PC-3 (cell line): Measurements from ENCODE around the gene PIGO. TPM values are rescaled to one million over a fixed set of nuclear protein-coding genes. Genes with fewer than 3 reads are reported as not detected.

Experiments used
- ATAC-seq: fragments of 200-7000 bp; cut with Tn5 transposase; 2 replicates; pipeline ENCODE4 v1.9.1; 2020; ENCODE audit warnings: mild to moderate bottlenecking, moderate library complexity
- BruUV-seq: library from RNA; stranded (reverse); fragments of 400-500 nt; replicated peaks from 2 replicates; lab custom pipeline; 2021; lab: Mats Ljungman, UMichigan
- CTCF ChIA-PET: fragments of 300-600 bp; sonication (Branson Sonifier 250); formaldehyde crosslinking; loops from one replicate; lab custom pipeline; 2022; ENCODE audit warnings: antibody characterized with exemption; lab: Charles Lee
- POLR2A ChIA-PET: fragments of 300-600 bp; sonication (Branson Sonifier 250); formaldehyde crosslinking; loops from one replicate; lab custom pipeline; 2022; ENCODE audit warnings: antibody characterized with exemption; ENCODE audit not compliant: unreplicated experiment; lab: Charles Lee
- DNase-seq: peaks from one replicate; pipeline ENCODE4 v3.0.0-alpha.2; 2015
- H2AFZ ChIP-seq: fragments of 300-600 bp; sonication (generic); 2 replicates; pipeline ENCODE4 v1.6.0; 2016; ENCODE audit warnings: antibody characterized with exemption, low read length
- H3F3A ChIP-seq: fragments of 300-600 bp; sonication (generic); one replicate; pipeline ENCODE4 v1.6.0; 2017; ENCODE audit warnings: antibody characterized with exemption, low read length, control low read depth, mild to moderate bottlenecking; ENCODE audit not compliant: unreplicated experiment
- H3K27ac ChIP-seq: fragments of 300-600 bp; sonication (generic); 2 replicates; pipeline ENCODE4 v1.5.1; 2016; ENCODE audit warnings: mild to moderate bottlenecking, low read length
- H3K27me3 ChIP-seq: fragments of 300-600 bp; sonication (generic); 2 replicates; pipeline ENCODE4 v1.6.1; 2016; ENCODE audit warnings: low read length, mixed read lengths
- H3K36me3 ChIP-seq: fragments of 300-600 bp; sonication (generic); 2 replicates; pipeline ENCODE4 v1.6.1; 2016; ENCODE audit warnings: low read depth, mixed run types, low read length, mixed read lengths
- H3K4me1 ChIP-seq: fragments of 300-600 bp; sonication (generic); 2 replicates; pipeline ENCODE4 v1.5.1; 2016; ENCODE audit warnings: low read length; ENCODE audit not compliant: insufficient read depth
- H3K4me2 ChIP-seq: fragments of 300-600 bp; sonication (generic); 2 replicates; pipeline ENCODE4 v1.6.0; 2016; ENCODE audit warnings: low read length
- H3K4me3 ChIP-seq: fragments of 300-600 bp; sonication (generic); 2 replicates; pipeline ENCODE4 v1.5.1; 2016; ENCODE audit warnings: mild to moderate bottlenecking, low read length, mixed read lengths
- H3K79me2 ChIP-seq: fragments of 300-600 bp; sonication (generic); 2 replicates; pipeline ENCODE4 v1.6.1; 2017; ENCODE audit warnings: low read length, mixed read lengths
- H3K9ac ChIP-seq: fragments of 300-600 bp; sonication (generic); 2 replicates; pipeline ENCODE4 v1.6.0; 2016; ENCODE audit warnings: mild to moderate bottlenecking, low read length
- H3K9me2 ChIP-seq: fragments of 300-600 bp; sonication (generic); replicated peaks from 2 replicates; pipeline ENCODE4 v1.6.1; 2016; ENCODE audit warnings: mixed run types, low read length, mixed read lengths
- H3K9me3 ChIP-seq: fragments of 300-600 bp; sonication (generic); 2 replicates; pipeline ENCODE4 v1.6.1; 2016; ENCODE audit warnings: low read length, mixed read lengths
- H4K20me1 ChIP-seq: fragments of 300-600 bp; sonication (generic); 2 replicates; pipeline ENCODE4 v1.6.1; 2016; ENCODE audit warnings: low read length, mixed read lengths
- EZH2 ChIP-seq: fragments of 300-600 bp; sonication (generic); IDR thresholded peaks from one replicate; pipeline ENCODE4 v1.6.1; 2017; ENCODE audit warnings: antibody characterized with exemption, mild to moderate bottlenecking, low read length; ENCODE audit not compliant: unreplicated experiment
- EZH2phosphoT487 ChIP-seq: fragments of 300-600 bp; sonication (generic); IDR thresholded peaks from 2 replicates; pipeline ENCODE4 v1.6.1; 2018; ENCODE audit warnings: mild to moderate bottlenecking, antibody characterized with exemption, low read length, borderline replicate concordance
- intact Hi-C: fragments of 100-400 bp; cut with micrococcal nuclease; formaldehyde crosslinking; loops from 2 replicates; pipeline ENCODE4 v1.9.0; 2023
- total RNA-seq: library from RNA; depleted of rRNA; stranded (reverse); fragments of >200 nt; gene quantifications from 2 replicates; pipeline ENCODE4 v1.2.3, GENCODE V29; 2014
- TF ChIP-seq, protein P1 (sequence below): fragments of 300-600 bp; sonication (generic); conservative IDR thresholded peaks from 2 replicates; pipeline ENCODE4 v1.5.1; 2017; ENCODE audit warnings: antibody characterized with exemption, low read depth, mild to moderate bottlenecking, low read length

Gene PIGO
- total RNA-seq, 1 experiment from 2014 or later, result 18.2 TPM

DNA sequence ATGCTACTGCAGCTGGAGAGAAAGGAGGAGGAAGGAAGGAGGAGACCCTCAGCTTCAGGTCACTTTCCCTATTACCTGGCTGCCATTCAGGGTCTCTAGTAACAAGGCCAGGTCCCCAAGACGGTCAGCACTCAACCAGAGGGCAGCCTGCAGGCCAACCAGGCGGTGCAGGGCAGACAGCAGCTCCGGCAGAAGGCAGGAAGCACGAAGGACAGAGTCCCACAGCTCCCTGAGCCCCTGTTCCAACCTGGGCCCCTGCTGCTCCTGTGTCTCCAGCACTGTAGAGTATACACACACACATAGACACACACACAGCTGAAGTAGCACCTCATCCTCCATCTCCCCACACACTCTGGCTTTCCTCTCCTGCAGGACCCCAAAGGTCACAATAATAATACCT lies 18.3 kb downstream of the PIGO start:
- H2AFZ ChIP-seq, result no peak overlapping the region
- H3F3A ChIP-seq, result no peaks in the 10 kb centered on the region
- CTCF ChIA-PET, result no interaction called here
- DNase-seq (no peak), ATAC-seq (no peak)
- H3K4me1 ChIP-seq, result peaks cover 13% of the 10 kb centered on the region
- TF ChIP-seq, protein P1, sequence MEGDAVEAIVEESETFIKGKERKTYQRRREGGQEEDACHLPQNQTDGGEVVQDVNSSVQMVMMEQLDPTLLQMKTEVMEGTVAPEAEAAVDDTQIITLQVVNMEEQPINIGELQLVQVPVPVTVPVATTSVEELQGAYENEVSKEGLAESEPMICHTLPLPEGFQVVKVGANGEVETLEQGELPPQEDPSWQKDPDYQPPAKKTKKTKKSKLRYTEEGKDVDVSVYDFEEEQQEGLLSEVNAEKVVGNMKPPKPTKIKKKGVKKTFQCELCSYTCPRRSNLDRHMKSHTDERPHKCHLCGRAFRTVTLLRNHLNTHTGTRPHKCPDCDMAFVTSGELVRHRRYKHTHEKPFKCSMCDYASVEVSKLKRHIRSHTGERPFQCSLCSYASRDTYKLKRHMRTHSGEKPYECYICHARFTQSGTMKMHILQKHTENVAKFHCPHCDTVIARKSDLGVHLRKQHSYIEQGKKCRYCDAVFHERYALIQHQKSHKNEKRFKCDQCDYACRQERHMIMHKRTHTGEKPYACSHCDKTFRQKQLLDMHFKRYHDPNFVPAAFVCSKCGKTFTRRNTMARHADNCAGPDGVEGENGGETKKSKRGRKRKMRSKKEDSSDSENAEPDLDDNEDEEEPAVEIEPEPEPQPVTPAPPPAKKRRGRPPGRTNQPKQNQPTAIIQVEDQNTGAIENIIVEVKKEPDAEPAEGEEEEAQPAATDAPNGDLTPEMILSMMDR, result no peak
- TF ChIP-seq EZH2phosphoT487 (no peak), EZH2 (no peak)
- POLR2A ChIA-PET, result no interaction called here
- no peaks in the 10 kb centered on the region; the same call in 1 of the 2 replicates for H3K36me3 ChIP-seq
- no peaks in the 10 kb centered on the region for H4K20me1 ChIP-seq
- no peak overlapping the region for H3K27ac ChIP-seq
- H3K4me3 ChIP-seq, result peak overlapping the region; percentile 91
- H3K9me3 ChIP-seq, result no peaks in the 10 kb centered on the region
- no peaks in the 10 kb centered on the region for H3K9me2 ChIP-seq
- no peak overlapping the region; the same call in 1 of the 2 replicates for H3K9ac ChIP-seq
- H3K27me3 ChIP-seq, result no peaks in the 10 kb centered on the region
- H3K4me2 ChIP-seq, result peak overlapping the region; percentile 98
- intact Hi-C loops, result no loop called here
- no TSS peak for BruUV-seq
- peaks cover 29% of the 10 kb centered on the region for H3K79me2 ChIP-seq

DNA sequence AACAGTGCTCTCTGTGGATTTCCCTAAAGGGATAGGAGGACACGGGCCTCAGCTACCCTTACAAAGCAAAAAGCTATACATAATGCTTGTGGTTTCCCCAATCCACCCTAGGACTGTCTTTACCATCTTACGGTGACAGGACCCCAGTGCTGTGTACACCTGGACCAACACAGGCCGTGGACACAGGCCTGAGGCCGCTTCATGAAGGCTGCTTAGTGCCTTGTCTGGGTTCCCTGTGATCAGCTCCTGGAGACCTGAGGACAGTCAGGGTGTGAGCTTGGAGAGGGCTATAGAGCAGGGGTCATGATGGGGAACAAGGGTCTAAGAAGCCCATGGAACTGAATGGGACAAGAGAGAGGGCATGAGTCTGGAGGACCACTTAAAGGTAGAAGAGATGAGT lies 19.5 kb downstream of the PIGO start:
- peaks cover 34% of the 10 kb centered on the region for H3K79me2 ChIP-seq
- H3K9me3 ChIP-seq, result no peaks in the 10 kb centered on the region
- H3K4me3 ChIP-seq, result no peak overlapping the region
- H3K4me1 ChIP-seq, result peaks cover 16% of the 10 kb centered on the region
- TF ChIP-seq EZH2phosphoT487 (no peak), EZH2 (no peak)
- TF ChIP-seq, protein P1, result no peak
- ChIA-PET POLR2A (no interaction called here), CTCF (no interaction called here)
- no peak overlapping the region for H3K4me2 ChIP-seq
- no peak overlapping the region for H3K9ac ChIP-seq
- intact Hi-C loops, result no loop called here
- no peaks in the 10 kb centered on the region for H3K9me2 ChIP-seq
- H2AFZ ChIP-seq, result no peak overlapping the region
- no peak for DNase-seq
- no peak for ATAC-seq
- H3F3A ChIP-seq, result no peaks in the 10 kb centered on the region
- no peaks in the 10 kb centered on the region for H4K20me1 ChIP-seq
- H3K27me3 ChIP-seq, result no peaks in the 10 kb centered on the region
- H3K36me3 ChIP-seq, result no peaks in the 10 kb centered on the region; the same call in 1 of the 2 replicates
- BruUV-seq, result no TSS peak
- no peak overlapping the region for H3K27ac ChIP-seq

DNA sequence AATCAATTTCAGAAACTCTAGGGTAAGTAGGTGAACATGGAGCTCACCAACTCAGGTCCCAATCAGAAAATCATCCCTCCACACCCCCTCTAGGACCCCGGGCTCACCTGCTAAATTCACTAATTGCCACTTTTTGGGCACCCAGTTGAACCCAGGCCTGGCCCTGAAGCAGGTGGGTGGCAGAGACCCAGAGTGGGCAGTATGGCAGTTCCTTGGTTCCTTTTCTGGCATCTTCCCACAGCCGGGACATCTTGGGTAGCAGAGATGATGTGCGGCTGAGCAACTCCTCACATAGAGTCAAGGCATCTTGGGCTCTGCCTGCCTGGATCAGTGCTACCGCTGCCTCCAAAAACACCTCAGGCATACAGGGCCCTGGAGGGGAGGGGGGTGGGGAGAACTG lies 21.0 kb downstream of the PIGO start:
- Histone ChIP-seq H3K9me3 (no peaks in the 10 kb centered on the region), H3K27ac (no peak overlapping the region), H4K20me1 (peaks cover 14% of the 10 kb centered on the region), H2AFZ (no peak overlapping the region), H3K4me1 (peaks cover 15% of the 10 kb centered on the region), H3K79me2 (peaks cover 49% of the 10 kb centered on the region), H3K9ac (no peak overlapping the region), H3K4me3 (no peak overlapping the region), H3K4me2 (no peak overlapping the region), H3K36me3 (peaks cover 5% of the 10 kb centered on the region; the same call in 1 of the 2 replicates), H3F3A (no peaks in the 10 kb centered on the region), H3K9me2 (no peaks in the 10 kb centered on the region), H3K27me3 (no peaks in the 10 kb centered on the region)
- TF ChIP-seq, protein P1, result no peak
- TF ChIP-seq EZH2phosphoT487, result no peak
- intact Hi-C loops, result no loop called here
- ChIA-PET POLR2A (no interaction called here), CTCF (no interaction called here)
- no peak for DNase-seq
- ATAC-seq, result no peak
- no TSS peak for BruUV-seq
